Thyroid gland (tissue), 4 donors: ENCODE results near the gene SLC13A3. TPM values are rescaled to one million over a fixed set of nuclear protein-coding genes. Genes with fewer than 3 reads are reported as not detected.

Experiments
- DNase-seq, 2 donors: peaks; one replicate each; pipeline ENCODE4 v3.0.0-alpha.2; 2019
- H3K27ac ChIP-seq, 3 donors: fragments of 200-600 bp; sonication (generic); 1 replicate in 2 of 3; 2 replicates in 1 of 3; pipeline ENCODE4 v1.5.1; 2016 to 2019; ENCODE audit warnings: mild to moderate bottlenecking in 1 of 3, moderate library complexity in 1 of 3
- H3K27me3 ChIP-seq: fragments of 200-600 bp; sonication (generic); one replicate; pipeline ENCODE4 v1.5.1; 2019
- H3K36me3 ChIP-seq, 2 donors: fragments of 200-600 bp; sonication (generic); one replicate each; pipeline ENCODE4 v1.5.1; 2016 to 2019
- H3K4me1 ChIP-seq, 2 donors: fragments of 200-600 bp; sonication (generic); one replicate each; pipeline ENCODE4 v1.5.1; 2017 to 2019
- H3K4me3 ChIP-seq, 3 donors: fragments of 200-600 bp; sonication (generic); replicated peaks in 1 of 3; 1 replicate in 2 of 3; 2 replicates in 1 of 3; pipeline ENCODE4 v1.5.1; 2016; ENCODE audit warnings: mild to moderate bottlenecking in 1 of 3
- H3K9me3 ChIP-seq: fragments of 200-600 bp; sonication (generic); one replicate; pipeline ENCODE4 v1.5.1; 2017
- CTCF ChIP-seq, 6 experiments: fragments of 200-600 bp in 3 of 6; fragments of 450-650 bp in 3 of 6; sonication (generic) in 3 of 6; IDR thresholded peaks; one replicate each; pipeline ENCODE4 v1.5.1; 2016 to 2019; ENCODE audit warnings: antibody characterized with exemption in 6 of 6, mild to moderate bottlenecking in 2 of 6, inconsistent platforms in 1 of 6, moderate library complexity in 1 of 6
- POLR2A ChIP-seq, 2 donors: fragments of 450-650 bp; IDR thresholded peaks; one replicate each; pipeline ENCODE4 v1.6.1; 2017; ENCODE audit warnings: antibody characterized with exemption in 2 of 2, mild to moderate bottlenecking in 2 of 2, moderate library complexity in 1 of 2
- WGBS, 2 donors: methylation state at CpG; one replicate each; pipeline ENCODE4 v1.1.5; 2017; 5-methylcytosine and 5-hydroxymethylcytosine counted together
- intact Hi-C: fragments of 100-400 bp; cut with DNase I; formaldehyde crosslinking; loops from one replicate; pipeline ENCODE4 v1.15.1; 2023
- total RNA-seq, 4 donors: library from RNA; depleted of rRNA; stranded (reverse); fragments of >200 nt; gene quantifications; one replicate each; pipeline ENCODE4 v1.2.3, GENCODE V29; 2016

The SLC13A3 gene
- total RNA-seq, 4 donors from 2014 or later = 1.8 to 4.2 (median 2.1) TPM

GRCh38 chr20:46601603-46602122, 49.6 kb downstream of the SLC13A3 start:
- Histone ChIP-seq H3K27ac (no peak overlapping the region), H3K27me3 (no peaks in the 10 kb centered on the region), H3K36me3 (no peaks in the 10 kb centered on the region), H3K4me1 (no peaks in the 10 kb centered on the region), H3K4me3 (no peak overlapping the region), H3K9me3 (no peaks in the 10 kb centered on the region)
- no peak for DNase-seq
- TF ChIP-seq CTCF (IDR thresholded peaks at IDR 0.05) = no peak
- no peak for TF ChIP-seq POLR2A (IDR thresholded peaks at IDR 0.05)
- intact Hi-C loops = no loop called here

- Histone ChIP-seq H3K27me3 (no peaks in the 10 kb centered on the region), H3K4me3 (no peak overlapping the region), H3K4me1 (no peaks in the 10 kb centered on the region), H3K36me3 (no peaks in the 10 kb centered on the region), H3K9me3 (no peaks in the 10 kb centered on the region), H3K27ac (no peak overlapping the region)
- DNase-seq = no peak
- no peak for TF ChIP-seq POLR2A (IDR thresholded peaks at IDR 0.05)
- no peak for TF ChIP-seq CTCF (IDR thresholded peaks at IDR 0.05)
- intact Hi-C loops = no loop called here
- WGBS, 2 donors = 86 to 89% methylated on average over 1 of the region's 1 CpG
Measured at GRCh38 chr20:46600286-46600752, 50.9 kb downstream of the SLC13A3 start.

GRCh38 chr20:46599227-46599987, 51.9 kb downstream of the SLC13A3 start:
- 86 to 96% methylated on average over 8 of the region's 8 CpGs for WGBS, 2 donors
- Histone ChIP-seq H3K9me3 (no peaks in the 10 kb centered on the region), H3K4me3 (no peak overlapping the region), H3K27me3 (no peaks in the 10 kb centered on the region), H3K27ac (no peak overlapping the region), H3K36me3 (no peaks in the 10 kb centered on the region), H3K4me1 (no peaks in the 10 kb centered on the region)
- intact Hi-C loops = no loop called here
- TF ChIP-seq POLR2A (IDR thresholded peaks at IDR 0.05) = no peak
- TF ChIP-seq CTCF (IDR thresholded peaks at IDR 0.05) = no peak
- no peak for DNase-seq

GRCh38 chr20:46595933-46596332, 55.3 kb downstream of the SLC13A3 start:
- no peak overlapping the region for H3K27ac ChIP-seq
- H3K27me3 ChIP-seq = no peaks in the 10 kb centered on the region
- DNase-seq = no peak
- H3K9me3 ChIP-seq = no peaks in the 10 kb centered on the region
- TF ChIP-seq CTCF (IDR thresholded peaks at IDR 0.05) (no peak), POLR2A (IDR thresholded peaks at IDR 0.05) (no peak)
- H3K4me3 ChIP-seq = no peak overlapping the region
- H3K4me1 ChIP-seq = no peaks in the 10 kb centered on the region
- no peaks in the 10 kb centered on the region for H3K36me3 ChIP-seq
- intact Hi-C loops = no loop called here
- WGBS, 2 donors = 88 to 90% methylated on average over 8 of the region's 8 CpGs

GRCh38 chr20:46594725-46595124, 56.5 kb downstream of the SLC13A3 start:
- TF ChIP-seq POLR2A (IDR thresholded peaks at IDR 0.05) = no peak
- no peak for TF ChIP-seq CTCF (IDR thresholded peaks at IDR 0.05)
- 47 to 58% methylated on average over 2 of the region's 2 CpGs for WGBS, 2 donors

More at GRCh38 chr20:46594725-46595124, 56.5 kb downstream of the SLC13A3 start:
- Histone ChIP-seq H3K4me1 (no peaks in the 10 kb centered on the region), H3K27ac (no peak overlapping the region), H3K36me3 (no peaks in the 10 kb centered on the region), H3K9me3 (no peaks in the 10 kb centered on the region), H3K4me3 (no peak overlapping the region), H3K27me3 (no peaks in the 10 kb centered on the region)
- DNase-seq = no peak
- intact Hi-C loops = no loop called here
